Measurements from ENCODE around the gene MYOT. TPM values are rescaled to one million over a fixed set of nuclear protein-coding genes. Genes with fewer than 3 reads are reported as not detected.

Gene MYOT
- total and polyA plus RNA-seq, 2 donors (not counting 1 experiment from before 2014, with no cell fraction given): not detected

GRCh38 chr5:137876101-137876500 is 8.4 kb downstream of the MYOT start:
- no peak overlapping the region for H3K27ac Mint-ChIP-seq

GRCh38 chr5:137880313-137880712 is 12.7 kb downstream of the MYOT start:
- WGBS (ENCODE audit: insufficient coverage): 80% methylated on average over 1 of the region's 1 CpG

More at GRCh38 chr5:137876101-137876500, 8.4 kb downstream of the MYOT start:
- H3K27ac ChIP-seq (ENCODE audit: low read length in 2 of 2): no peak overlapping the region
- no peaks in the 10 kb centered on the region for H3K79me2 ChIP-seq (ENCODE audit: control insufficient read depth, insufficient read depth, low read length)
- Mint-ChIP-seq H3K9me3 (ENCODE audit: insufficient read depth) (no peaks in the 10 kb centered on the region), H3K4me3 (no peak overlapping the region), H3K27me3 (no peaks in the 10 kb centered on the region), H3K4me1 (peaks cover 9% of the 10 kb centered on the region)
- no peak overlapping the region for H3K4me3 ChIP-seq (ENCODE audit: control extremely low read depth in 1 of 5, extremely low read depth in 1 of 5, insufficient read depth in 1 of 5, low read depth in 2 of 5, low read length in 4 of 5)
- no peak overlapping the region for H2AFZ ChIP-seq (ENCODE audit: insufficient read depth, low read depth, low read length, poor library complexity, severe bottlenecking)
- ChIA-PET POLR2A (no interaction called here), CTCF (interaction anchor here (0.6 to 1.4 kb wide), 3 partner anchors 12 to 149 kb away, joined by 3 to 6 read pairs (median 5); no protein-coding TSS in a partner anchor)
- no peak for TF ChIP-seq EZH2 (IDR thresholded peaks at IDR 0.05; ENCODE audit: borderline replicate concordance, insufficient read depth, low read depth, low read length, poor library complexity, severe bottlenecking)
- no peak for TF ChIP-seq CTCF (IDR thresholded peaks at IDR 0.05)
- DNase-seq (no peak), ATAC-seq (ENCODE audit: low read depth) (no peak)
- H3K9me3 ChIP-seq (ENCODE audit: control extremely low read depth in 1 of 3, control insufficient read depth in 2 of 3, insufficient read depth in 1 of 3, low read length in 2 of 3): no peaks in the 10 kb centered on the region
- intact Hi-C loops (cut with micrococcal nuclease): no loop called here
- no peaks in the 10 kb centered on the region for H3K27me3 ChIP-seq (replicated peaks in 1 of 4; ENCODE audit: control extremely low read depth in 1 of 4, control insufficient read depth in 3 of 4, insufficient read depth in 4 of 4, low read length in 3 of 4)
- peaks cover 3 to 5% of the 10 kb centered on the region in 2 donors for H3K4me1 ChIP-seq (ENCODE audit: control insufficient read depth in 2 of 2, insufficient read depth in 2 of 2, low read length in 2 of 2)
- no peaks in the 10 kb centered on the region for H3K36me3 ChIP-seq (replicated peaks in 1 of 2; ENCODE audit: control extremely low read depth in 1 of 2, control insufficient read depth in 1 of 2, extremely low read depth in 1 of 2, insufficient read depth in 2 of 2, low read length in 1 of 2)
- H3K9ac ChIP-seq (ENCODE audit: low read length): no peak overlapping the region
- H3K4me2 ChIP-seq (replicated peaks; ENCODE audit: low read depth, low read length, poor library complexity, severe bottlenecking): no peak overlapping the region
- H4K20me1 ChIP-seq (ENCODE audit: control insufficient read depth, insufficient read depth, low read length, poor library complexity, severe bottlenecking): no peaks in the 10 kb centered on the region

More at GRCh38 chr5:137880313-137880712, 12.7 kb downstream of the MYOT start:
- H3K4me3 Mint-ChIP-seq: no peak overlapping the region
- ATAC-seq (ENCODE audit: low read depth) (no peak), DNase-seq (no peak)
- H4K20me1 ChIP-seq (ENCODE audit: control insufficient read depth, insufficient read depth, low read length, poor library complexity, severe bottlenecking): no peaks in the 10 kb centered on the region
- no peak overlapping the region for H3K27ac Mint-ChIP-seq
- intact Hi-C loops (cut with micrococcal nuclease): no loop called here
- H3K9me3 ChIP-seq (ENCODE audit: control extremely low read depth in 1 of 3, control insufficient read depth in 2 of 3, insufficient read depth in 1 of 3, low read length in 2 of 3): no peaks in the 10 kb centered on the region
- H3K27ac ChIP-seq (ENCODE audit: low read length in 2 of 2): no peak overlapping the region
- peaks cover under 1% of the 10 kb centered on the region for H3K79me2 ChIP-seq (ENCODE audit: control insufficient read depth, insufficient read depth, low read length)
- ChIA-PET CTCF (no interaction called here), POLR2A (no interaction called here)
- TF ChIP-seq CTCF (IDR thresholded peaks at IDR 0.05) (no peak), EZH2 (IDR thresholded peaks at IDR 0.05; ENCODE audit: borderline replicate concordance, insufficient read depth, low read depth, low read length, poor library complexity, severe bottlenecking) (no peak)
- no peaks in the 10 kb centered on the region for H3K9me3 Mint-ChIP-seq (ENCODE audit: insufficient read depth)
- no peak overlapping the region for H3K4me2 ChIP-seq (replicated peaks; ENCODE audit: low read depth, low read length, poor library complexity, severe bottlenecking)
- H3K4me3 ChIP-seq (ENCODE audit: control extremely low read depth in 1 of 5, extremely low read depth in 1 of 5, insufficient read depth in 1 of 5, low read depth in 2 of 5, low read length in 4 of 5): no peak overlapping the region
- H3K27me3 Mint-ChIP-seq: no peaks in the 10 kb centered on the region
- no peak overlapping the region for H2AFZ ChIP-seq (ENCODE audit: insufficient read depth, low read depth, low read length, poor library complexity, severe bottlenecking)
- no peaks in the 10 kb centered on the region for H3K27me3 ChIP-seq (replicated peaks in 1 of 4; ENCODE audit: control extremely low read depth in 1 of 4, control insufficient read depth in 3 of 4, insufficient read depth in 4 of 4, low read length in 3 of 4)
- H3K9ac ChIP-seq (ENCODE audit: low read length): no peak overlapping the region
- peaks cover 3 to 5% of the 10 kb centered on the region in 2 donors for H3K4me1 ChIP-seq (ENCODE audit: control insufficient read depth in 2 of 2, insufficient read depth in 2 of 2, low read length in 2 of 2)
- H3K36me3 ChIP-seq (replicated peaks in 1 of 2; ENCODE audit: control extremely low read depth in 1 of 2, control insufficient read depth in 1 of 2, extremely low read depth in 1 of 2, insufficient read depth in 2 of 2, low read length in 1 of 2): peaks cover 0 to 6% of the 10 kb centered on the region in 2 experiments
- peaks cover 6% of the 10 kb centered on the region for H3K4me1 Mint-ChIP-seq

All from B cell (primary cell).